Panc1 (cell line): Measurements from ENCODE around the gene GCK. TPM values are rescaled to one million over a fixed set of nuclear protein-coding genes. Genes with fewer than 3 reads are reported as not detected.

ENCODE experiments used
- ATAC-seq: fragments of 200-7000 bp; cut with Tn5 transposase; 2 replicates; pipeline ENCODE4 v1.9.1; 2020; ENCODE audit warnings: mild to moderate bottlenecking, moderate library complexity
- BruUV-seq: library from RNA; stranded (reverse); fragments of 400-500 nt; replicated peaks from 2 replicates; lab custom pipeline; 2021; lab: Mats Ljungman, UMichigan
- CTCF ChIA-PET: fragments of 300-600 bp; sonication (Branson Sonifier 250); formaldehyde crosslinking; loops from one replicate; lab custom pipeline; 2022; ENCODE audit warnings: antibody characterized with exemption; lab: Charles Lee
- POLR2A ChIA-PET: fragments of 300-600 bp; sonication (Branson Sonifier 250); formaldehyde crosslinking; loops from one replicate; lab custom pipeline; 2022; ENCODE audit warnings: antibody characterized with exemption; lab: Charles Lee
- DNase-seq: peaks from one replicate; pipeline ENCODE4 v3.0.0-alpha.2; 2010; ENCODE audit warnings: low read depth, low spot score
- H3K27ac ChIP-seq: 2 replicates; pipeline ENCODE4 v1.5.1; 2011; ENCODE audit warnings: mild to moderate bottlenecking, low read length, inconsistent platforms
- H3K27me3 ChIP-seq: fragments of 200-500 bp; sonication (Bioruptor generic); 2 replicates; pipeline ENCODE4 v1.6.0; 2014; ENCODE audit warnings: low read length, inconsistent platforms; ENCODE audit not compliant: control insufficient read depth, insufficient read depth
- H3K36me3 ChIP-seq: fragments of 200-500 bp; sonication (Bioruptor generic); 2 replicates; pipeline ENCODE4 v1.5.1; 2014; ENCODE audit warnings: inconsistent platforms, mild to moderate bottlenecking, low read length, moderate library complexity; ENCODE audit not compliant: control insufficient read depth, insufficient read depth
- H3K4me1 ChIP-seq: 2 replicates; pipeline ENCODE4 v1.5.1; 2011; ENCODE audit warnings: inconsistent platforms, mild to moderate bottlenecking, low read length, moderate library complexity; ENCODE audit not compliant: control insufficient read depth, insufficient read depth
- H3K4me3 ChIP-seq, 2 experiments: 2 replicates each; pipeline ENCODE4 v1.5.1; 2011 to 2012; ENCODE audit warnings: low read depth in 2 of 2, low read length in 2 of 2, mild to moderate bottlenecking in 2 of 2, inconsistent platforms in 1 of 2, moderate library complexity in 1 of 2
- H3K9me3 ChIP-seq: fragments of 200-500 bp; sonication (Bioruptor generic); 2 replicates; pipeline ENCODE4 v1.5.1; 2014; ENCODE audit warnings: low read depth, mild to moderate bottlenecking, inconsistent platforms, low read length, moderate library complexity; ENCODE audit not compliant: control insufficient read depth, insufficient read depth
- CTCF ChIP-seq: fragments of 450-650 bp; IDR thresholded peaks from 2 replicates; pipeline ENCODE4 v1.5.1; 2017; ENCODE audit warnings: mild to moderate bottlenecking
- POLR2AphosphoS5 ChIP-seq: IDR thresholded peaks from 2 replicates; pipeline ENCODE4 v1.6.1; 2012; ENCODE audit warnings: mild to moderate bottlenecking, low read depth, low read length, moderate library complexity
- SIN3A ChIP-seq: IDR thresholded peaks from 2 replicates; pipeline ENCODE4 v1.6.1; 2012; ENCODE audit warnings: low read depth, mild to moderate bottlenecking, low read length, moderate library complexity, borderline replicate concordance; ENCODE audit not compliant: insufficient read depth
- TCF7L2 ChIP-seq: IDR thresholded peaks from 2 replicates; pipeline ENCODE4 v1.6.1; 2011; ENCODE audit warnings: mild to moderate bottlenecking, low read depth, low read length, inconsistent platforms
- in situ Hi-C: cut with HindIII; loops from 2 replicates; pipeline ENCODE4 v1.10.0; 2016; ENCODE audit warnings: low sequenced_read_pairs, low pct_unique_long_range_greater_than_20kb
- intact Hi-C: fragments of 100-400 bp; cut with micrococcal nuclease; formaldehyde crosslinking; loops from one replicate; pipeline ENCODE4 v1.10.0; 2022; ENCODE audit not compliant: unreplicated experiment
- total RNA-seq: library from RNA; stranded (reverse); gene quantifications from one replicate; pipeline ENCODE4 v1.2.1, GENCODE V29; 2021; ENCODE audit not compliant: unreplicated experiment
- TF ChIP-seq, protein P1 (sequence below), 2 experiments: IDR thresholded peaks; 2 replicates each; pipeline ENCODE4 v1.6.1; 2011 to 2012; ENCODE audit warnings: low read depth in 2 of 2, control low read depth in 1 of 2, low read length in 1 of 2, mild to moderate bottlenecking in 1 of 2, moderate library complexity in 1 of 2; ENCODE audit not compliant: insufficient read depth in 1 of 2

Gene GCK
- total RNA-seq, 1 experiment from 2014 or later: 0.36 TPM

GRCh38 chr7:44116789-44117666 lies 72.2 kb downstream of the GCK start:
- peaks cover 2% of the 10 kb centered on the region for H3K4me1 ChIP-seq
- in situ Hi-C loops: no loop called here
- TF ChIP-seq, protein P1, sequence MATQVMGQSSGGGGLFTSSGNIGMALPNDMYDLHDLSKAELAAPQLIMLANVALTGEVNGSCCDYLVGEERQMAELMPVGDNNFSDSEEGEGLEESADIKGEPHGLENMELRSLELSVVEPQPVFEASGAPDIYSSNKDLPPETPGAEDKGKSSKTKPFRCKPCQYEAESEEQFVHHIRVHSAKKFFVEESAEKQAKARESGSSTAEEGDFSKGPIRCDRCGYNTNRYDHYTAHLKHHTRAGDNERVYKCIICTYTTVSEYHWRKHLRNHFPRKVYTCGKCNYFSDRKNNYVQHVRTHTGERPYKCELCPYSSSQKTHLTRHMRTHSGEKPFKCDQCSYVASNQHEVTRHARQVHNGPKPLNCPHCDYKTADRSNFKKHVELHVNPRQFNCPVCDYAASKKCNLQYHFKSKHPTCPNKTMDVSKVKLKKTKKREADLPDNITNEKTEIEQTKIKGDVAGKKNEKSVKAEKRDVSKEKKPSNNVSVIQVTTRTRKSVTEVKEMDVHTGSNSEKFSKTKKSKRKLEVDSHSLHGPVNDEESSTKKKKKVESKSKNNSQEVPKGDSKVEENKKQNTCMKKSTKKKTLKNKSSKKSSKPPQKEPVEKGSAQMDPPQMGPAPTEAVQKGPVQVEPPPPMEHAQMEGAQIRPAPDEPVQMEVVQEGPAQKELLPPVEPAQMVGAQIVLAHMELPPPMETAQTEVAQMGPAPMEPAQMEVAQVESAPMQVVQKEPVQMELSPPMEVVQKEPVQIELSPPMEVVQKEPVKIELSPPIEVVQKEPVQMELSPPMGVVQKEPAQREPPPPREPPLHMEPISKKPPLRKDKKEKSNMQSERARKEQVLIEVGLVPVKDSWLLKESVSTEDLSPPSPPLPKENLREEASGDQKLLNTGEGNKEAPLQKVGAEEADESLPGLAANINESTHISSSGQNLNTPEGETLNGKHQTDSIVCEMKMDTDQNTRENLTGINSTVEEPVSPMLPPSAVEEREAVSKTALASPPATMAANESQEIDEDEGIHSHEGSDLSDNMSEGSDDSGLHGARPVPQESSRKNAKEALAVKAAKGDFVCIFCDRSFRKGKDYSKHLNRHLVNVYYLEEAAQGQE (IDR thresholded peaks at IDR 0.05; ENCODE audit: insufficient read depth in 1 of 2, low read depth in 2 of 2, low read length in 1 of 2): no peak
- no peak for TF ChIP-seq SIN3A
- TF ChIP-seq TCF7L2: no peak
- no peak for TF ChIP-seq POLR2AphosphoS5
- TF ChIP-seq CTCF: no peak
- POLR2A ChIA-PET: interaction anchor here (0.6 kb wide), 2 partner anchors 19 to 21 kb away, joined by 3 to 4 read pairs; no protein-coding TSS in a partner anchor
- no peak overlapping the region for H3K27ac ChIP-seq
- H3K9me3 ChIP-seq: no peaks in the 10 kb centered on the region
- ATAC-seq (no peak), DNase-seq (no peak)
- no peak overlapping the region for H3K4me3 ChIP-seq
- intact Hi-C loops: no loop called here
- no TSS peak for BruUV-seq
- H3K27me3 ChIP-seq: no peaks in the 10 kb centered on the region
- CTCF ChIA-PET: no interaction called here
- H3K36me3 ChIP-seq: peaks cover 16% of the 10 kb centered on the region

- H3K27me3 ChIP-seq: no peaks in the 10 kb centered on the region
- ChIA-PET CTCF (interaction anchor here (0.6 kb wide), 1 partner anchor 41 kb away, joined by 5 read pairs; no protein-coding TSS in a partner anchor), POLR2A (interaction anchor here (0.6 kb wide), 1 partner anchor 17 kb away, joined by 10 read pairs; no protein-coding TSS in a partner anchor)
- intact Hi-C loops: no loop called here
- ATAC-seq (no peak), DNase-seq (no peak)
- peaks cover 11% of the 10 kb centered on the region for H3K36me3 ChIP-seq
- BruUV-seq: no TSS peak
- in situ Hi-C loops: no loop called here
- no peak overlapping the region for H3K27ac ChIP-seq
- H3K4me1 ChIP-seq: no peaks in the 10 kb centered on the region; the same call in 1 of the 2 replicates
- no peak for TF ChIP-seq POLR2AphosphoS5
- TF ChIP-seq CTCF: no peak
- TF ChIP-seq SIN3A: no peak
- TF ChIP-seq, protein P1 (IDR thresholded peaks at IDR 0.05; ENCODE audit: insufficient read depth in 1 of 2, low read depth in 2 of 2, low read length in 1 of 2): no peak
- TF ChIP-seq TCF7L2: no peak
- no peak overlapping the region for H3K4me3 ChIP-seq
- H3K9me3 ChIP-seq: no peaks in the 10 kb centered on the region
These were observed 73.0 kb downstream of the GCK start for GRCh38 chr7:44116087-44116788.
